RWPE2 (cell line): ENCODE measurements around the gene SH3BP4.

Source experiments
- ATAC-seq: fragments of 200-7000 bp; cut with Tn5 transposase; 3 replicates; pipeline ENCODE4 v1.9.1; 2021; ENCODE audit warnings: low read depth
- DNase-seq: peaks from one replicate; pipeline ENCODE4 v3.0.0-alpha.2; 2020; ENCODE audit warnings: low spot score
- H3K27ac ChIP-seq: fragments of 450-650 bp; 2 replicates; pipeline ENCODE4 v1.5.1; 2017; ENCODE audit warnings: mild to moderate bottlenecking; ENCODE audit not compliant: poor library complexity, severe bottlenecking
- H3K27me3 ChIP-seq: fragments of 250-450 bp; sonication (Bioruptor Pico); 2 replicates; pipeline ENCODE4 v1.5.1; 2021; ENCODE audit warnings: mild to moderate bottlenecking, moderate library complexity; ENCODE audit not compliant: insufficient read depth, poor library complexity, severe bottlenecking
- H3K36me3 ChIP-seq: fragments of 250-450 bp; sonication (Bioruptor Pico); 2 replicates; pipeline ENCODE4 v1.5.1; 2020; ENCODE audit warnings: low read depth, mild to moderate bottlenecking, moderate library complexity
- H3K4me1 ChIP-seq: fragments of 250-450 bp; sonication (Bioruptor Pico); 2 replicates; pipeline ENCODE4 v1.5.1; 2021; ENCODE audit warnings: mild to moderate bottlenecking, moderate library complexity; ENCODE audit not compliant: insufficient read depth, poor library complexity, severe bottlenecking
- H3K4me3 ChIP-seq: fragments of 250-450 bp; sonication (Bioruptor Pico); 2 replicates; pipeline ENCODE4 v1.5.1; 2021; ENCODE audit warnings: mild to moderate bottlenecking, moderate library complexity; ENCODE audit not compliant: severe bottlenecking
- H3K9me3 ChIP-seq: fragments of 250-450 bp; sonication (Bioruptor Pico); 2 replicates; pipeline ENCODE4 v1.5.1; 2021; ENCODE audit warnings: mild to moderate bottlenecking, moderate library complexity; ENCODE audit not compliant: severe bottlenecking
- CTCF ChIP-seq: fragments of 450-650 bp; IDR thresholded peaks from one replicate; pipeline ENCODE4 v1.5.1; 2017; ENCODE audit warnings: mild to moderate bottlenecking, moderate library complexity; ENCODE audit not compliant: poor library complexity, severe bottlenecking

The SH3BP4 gene

GRCh38 chr2:234960175-234961088, 8.6 kb downstream of the SH3BP4 start:
- Histone ChIP-seq H3K27me3 (no peaks in the 10 kb centered on the region), H3K4me3 (no peak overlapping the region), H3K4me1 (peaks cover 49% of the 10 kb centered on the region), H3K9me3 (no peaks in the 10 kb centered on the region), H3K27ac (no peak overlapping the region), H3K36me3 (peaks cover 5% of the 10 kb centered on the region; the same call in 1 of the 2 replicates)
- no peak for DNase-seq
- no peak for TF ChIP-seq CTCF
- no peak for ATAC-seq

- peaks cover 38% of the 10 kb centered on the region for H3K4me1 ChIP-seq
- no peak for TF ChIP-seq CTCF
- no peak for ATAC-seq
- peaks cover 5% of the 10 kb centered on the region; the same call in 1 of the 2 replicates for H3K36me3 ChIP-seq
- DNase-seq, result no peak
- no peak overlapping the region for H3K4me3 ChIP-seq
- no peaks in the 10 kb centered on the region for H3K9me3 ChIP-seq
- H3K27me3 ChIP-seq, result no peaks in the 10 kb centered on the region
- H3K27ac ChIP-seq, result no peak overlapping the region
Measured at GRCh38 chr2:234961784-234962183, 10.0 kb downstream of the SH3BP4 start.

- Histone ChIP-seq H3K27me3 (no peaks in the 10 kb centered on the region), H3K27ac (peak overlapping the region; percentile 65), H3K36me3 (peaks cover 5% of the 10 kb centered on the region; the same call in 1 of the 2 replicates), H3K4me1 (peaks cover 30% of the 10 kb centered on the region), H3K4me3 (no peak overlapping the region), H3K9me3 (no peaks in the 10 kb centered on the region)
- peak; percentile 81 for DNase-seq
- no peak for TF ChIP-seq CTCF
- peak; percentile 93 for ATAC-seq
Measured at GRCh38 chr2:234963773-234964615, 12.2 kb downstream of the SH3BP4 start.

GRCh38 chr2:234964631-234965461, 13.0 kb downstream of the SH3BP4 start:
- H3K27ac ChIP-seq, result peak overlapping the region; percentile 65
- peaks cover 9% of the 10 kb centered on the region for H3K36me3 ChIP-seq
- no peaks in the 10 kb centered on the region for H3K27me3 ChIP-seq
- DNase-seq (peak; percentile 46), ATAC-seq (no peak)
- H3K9me3 ChIP-seq, result no peaks in the 10 kb centered on the region
- H3K4me3 ChIP-seq, result no peak overlapping the region
- TF ChIP-seq CTCF, result no peak
- H3K4me1 ChIP-seq, result peaks cover 38% of the 10 kb centered on the region
